ENCODE results near the gene OPRM1. TPM values are rescaled to one million over a fixed set of nuclear protein-coding genes. Genes with fewer than 3 reads are reported as not detected.

Gene OPRM1
- total RNA-seq, 1 experiment from 2014 or later, result not detected

DNA sequence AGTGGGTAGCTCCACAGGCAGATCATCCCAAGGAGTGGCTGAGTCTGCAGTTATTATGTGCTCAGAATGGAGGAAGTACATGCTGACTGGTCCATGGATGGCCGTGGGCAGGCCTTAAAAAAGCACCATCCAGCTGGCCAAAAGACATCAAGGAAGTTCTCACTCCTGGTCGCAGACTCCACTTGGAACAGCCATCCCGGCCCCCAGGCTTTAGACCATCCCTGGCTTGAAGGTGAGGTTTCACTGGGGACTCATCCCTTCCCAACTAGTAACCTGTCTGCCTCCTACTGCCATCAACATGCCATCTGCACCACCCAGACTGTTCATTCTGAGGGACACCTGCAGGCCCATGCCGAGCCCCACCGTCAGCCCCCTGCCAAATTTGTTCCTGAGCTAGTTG lies 36.1 kb upstream of the OPRM1 start:
- no peak overlapping the region for H3K4me3 Mint-ChIP-seq (ENCODE audit: unreplicated experiment)
- H3K27me3 Mint-ChIP-seq (ENCODE audit: insufficient read depth, unreplicated experiment), result peaks cover 6% of the 10 kb centered on the region
- ChIA-PET CTCF (no interaction called here), POLR2A (no interaction called here)
- intact Hi-C loops (cut with micrococcal nuclease; ENCODE audit: unreplicated experiment), result no loop called here
- H3K4me3 ChIP-seq (ENCODE audit: low read depth, low read length), result no peak overlapping the region
- no peaks in the 10 kb centered on the region for H3K9me3 Mint-ChIP-seq (ENCODE audit: unreplicated experiment)
- BruUV-seq (replicated peaks), result no TSS peak
- H3K9me3 ChIP-seq, result no peaks in the 10 kb centered on the region
- H3K36me3 Mint-ChIP-seq (ENCODE audit: insufficient read depth, unreplicated experiment), result no peaks in the 10 kb centered on the region
- no peaks in the 10 kb centered on the region for H3K27me3 ChIP-seq (replicated peaks; ENCODE audit: control insufficient read depth, insufficient read depth, low read length)
- no peaks in the 10 kb centered on the region for H3K36me3 ChIP-seq (ENCODE audit: control insufficient read depth, insufficient read depth, low read length)
- no peak for TF ChIP-seq CTCF (IDR thresholded peaks at IDR 0.05; ENCODE audit: insufficient read depth in 1 of 2, low read depth in 1 of 2, low read length in 1 of 2, severe bottlenecking in 1 of 2, unreplicated experiment in 1 of 2)
- no peaks in the 10 kb centered on the region for H3K4me1 ChIP-seq
- no peaks in the 10 kb centered on the region for H3K4me1 Mint-ChIP-seq (ENCODE audit: low read depth, unreplicated experiment)
- no peak for DNase-seq
- H3K27ac Mint-ChIP-seq (ENCODE audit: unreplicated experiment), result no peak overlapping the region

DNA sequence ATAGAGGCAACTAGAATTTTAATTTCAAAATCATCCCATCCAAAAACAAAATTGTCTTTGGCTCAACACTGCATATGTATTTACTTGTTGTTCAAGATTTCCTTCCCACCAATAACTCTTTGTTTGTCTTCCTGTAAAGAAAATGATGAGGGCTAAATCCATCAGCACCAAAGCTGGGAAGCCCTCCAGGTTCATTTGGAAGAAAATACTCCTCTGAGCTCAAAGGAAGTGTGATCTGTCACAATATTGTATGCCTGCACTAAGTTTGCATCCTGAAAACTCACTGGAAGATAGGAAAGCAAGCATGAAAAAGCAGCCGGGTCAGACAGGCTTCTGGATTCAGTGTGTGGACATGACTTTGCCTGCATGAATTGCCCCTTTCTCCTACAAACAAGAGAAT lies 28.7 kb upstream of the OPRM1 start:
- Histone ChIP-seq H3K36me3 (ENCODE audit: control insufficient read depth, insufficient read depth, low read length) (no peaks in the 10 kb centered on the region), H3K9me3 (no peaks in the 10 kb centered on the region), H3K27me3 (replicated peaks; ENCODE audit: control insufficient read depth, insufficient read depth, low read length) (no peaks in the 10 kb centered on the region), H3K4me3 (ENCODE audit: low read depth, low read length) (no peak overlapping the region), H3K4me1 (no peaks in the 10 kb centered on the region)
- intact Hi-C loops (cut with micrococcal nuclease; ENCODE audit: unreplicated experiment), result no loop called here
- no peaks in the 10 kb centered on the region for H3K36me3 Mint-ChIP-seq (ENCODE audit: insufficient read depth, unreplicated experiment)
- ChIA-PET CTCF (no interaction called here), POLR2A (no interaction called here)
- no peaks in the 10 kb centered on the region for H3K9me3 Mint-ChIP-seq (ENCODE audit: unreplicated experiment)
- H3K27ac Mint-ChIP-seq (ENCODE audit: unreplicated experiment), result no peak overlapping the region
- no peak overlapping the region for H3K4me3 Mint-ChIP-seq (ENCODE audit: unreplicated experiment)
- no peak for TF ChIP-seq CTCF (IDR thresholded peaks at IDR 0.05; ENCODE audit: insufficient read depth in 1 of 2, low read depth in 1 of 2, low read length in 1 of 2, severe bottlenecking in 1 of 2, unreplicated experiment in 1 of 2)
- peaks cover 6% of the 10 kb centered on the region for H3K27me3 Mint-ChIP-seq (ENCODE audit: insufficient read depth, unreplicated experiment)
- no TSS peak for BruUV-seq (replicated peaks)
- DNase-seq, result no peak
- peaks cover 7% of the 10 kb centered on the region for H3K4me1 Mint-ChIP-seq (ENCODE audit: low read depth, unreplicated experiment)

GRCh38 chr6:154012852-154013251 lies 26.2 kb upstream of the OPRM1 start:
- H3K4me3 Mint-ChIP-seq (ENCODE audit: unreplicated experiment), result no peak overlapping the region
- Histone ChIP-seq H3K4me3 (ENCODE audit: low read depth, low read length) (no peak overlapping the region), H3K4me1 (no peaks in the 10 kb centered on the region), H3K9me3 (no peaks in the 10 kb centered on the region), H3K27me3 (replicated peaks; ENCODE audit: control insufficient read depth, insufficient read depth, low read length) (no peaks in the 10 kb centered on the region), H3K36me3 (ENCODE audit: control insufficient read depth, insufficient read depth, low read length) (no peaks in the 10 kb centered on the region)
- H3K36me3 Mint-ChIP-seq (ENCODE audit: insufficient read depth, unreplicated experiment), result no peaks in the 10 kb centered on the region
- BruUV-seq (replicated peaks), result no TSS peak
- no peak for DNase-seq
- POLR2A ChIA-PET, result no interaction called here
- no peak for TF ChIP-seq CTCF (IDR thresholded peaks at IDR 0.05; ENCODE audit: insufficient read depth in 1 of 2, low read depth in 1 of 2, low read length in 1 of 2, severe bottlenecking in 1 of 2, unreplicated experiment in 1 of 2)
- no peaks in the 10 kb centered on the region for H3K9me3 Mint-ChIP-seq (ENCODE audit: unreplicated experiment)
- H3K27ac Mint-ChIP-seq (ENCODE audit: unreplicated experiment), result no peak overlapping the region
- intact Hi-C loops (cut with micrococcal nuclease; ENCODE audit: unreplicated experiment), result no loop called here
- peaks cover 9% of the 10 kb centered on the region for H3K27me3 Mint-ChIP-seq (ENCODE audit: insufficient read depth, unreplicated experiment)
- H3K4me1 Mint-ChIP-seq (ENCODE audit: low read depth, unreplicated experiment), result peaks cover 7% of the 10 kb centered on the region
- CTCF ChIA-PET, result no interaction called here

All from Caco-2 (cell line).